Kidney (tissue), 14 donors: ENCODE results near the gene PSMC6. TPM values are rescaled to one million over a fixed set of nuclear protein-coding genes. Genes with fewer than 3 reads are reported as not detected.

Source experiments
- DNase-seq, 5 donors: peaks; one replicate each; pipeline ENCODE4 v3.0.0-alpha.2; 2013 to 2020
- FAIRE-seq: peaks from 2 replicates; lab custom pipeline; 2012; peaks lifted over from hg19 to GRCh38; lab: Jason Lieb, UNC
- H3K27ac ChIP-seq, 2 donors: one replicate each; pipeline ENCODE4 v1.7.0; 2013; ENCODE audit warnings: low read depth in 2 of 2, low read length in 2 of 2, inconsistent platforms in 1 of 2
- H3K27me3 ChIP-seq: one replicate; pipeline ENCODE4 v1.7.1; 2013; ENCODE audit warnings: low read length, inconsistent platforms; ENCODE audit not compliant: control insufficient read depth, insufficient read depth
- H3K36me3 ChIP-seq, 3 donors: one replicate each; pipeline versions ENCODE4 v1.7.0 to v1.7.1; 2013; ENCODE audit warnings: low read length in 3 of 3, control low read depth in 1 of 3, inconsistent platforms in 1 of 3; ENCODE audit not compliant: insufficient read depth in 3 of 3, control insufficient read depth in 2 of 3
- H3K4me1 ChIP-seq, 3 donors: one replicate each; pipeline versions ENCODE4 v1.7.0 to v1.7.1; 2013; ENCODE audit warnings: low read length in 3 of 3, inconsistent platforms in 1 of 3, low read depth in 1 of 3; ENCODE audit not compliant: control insufficient read depth in 2 of 3, insufficient read depth in 2 of 3
- H3K4me3 ChIP-seq, 3 donors: one replicate each; pipeline versions ENCODE4 v1.7.0 to v1.8.1; 2013; ENCODE audit warnings: low read length in 3 of 3, control low read depth in 1 of 3, inconsistent platforms in 1 of 3
- H3K9ac ChIP-seq, 3 donors: one replicate each; pipeline versions ENCODE4 v1.7.0 to v1.7.1; 2013; ENCODE audit warnings: low read length in 3 of 3, control low read depth in 1 of 3, inconsistent platforms in 1 of 3
- H3K9me3 ChIP-seq, 3 donors: one replicate each; pipeline versions ENCODE4 v1.7.0 to v1.7.1; 2013; ENCODE audit warnings: low read length in 3 of 3, control low read depth in 1 of 3, inconsistent platforms in 1 of 3; ENCODE audit not compliant: control insufficient read depth in 2 of 3, insufficient read depth in 1 of 3
- intact Hi-C: fragments of 100-400 bp; cut with DNase I; formaldehyde crosslinking; loops from one replicate; pipeline ENCODE4 v1.11.1; 2022
- polyA plus RNA-seq: library from polyadenylated mRNA; stranded (reverse); fragments of 350-450 nt; fragmentation: Illumina TruSeq; extraction: RNeasy Lipid Tissue Mini Kit (QIAGEN cat#74804); gene quantifications from one replicate; pipeline ENCODE4 v1.2.3, GENCODE V29; 2014; ENCODE audit warnings: low read depth, low replicate concordance; ENCODE audit not compliant: insufficient read depth
- total RNA-seq: library from RNA; stranded (reverse); fragmentation: NEBNext Ultra II Directional; extraction: Animal tissue kit (Norgen Biotek cat#: 25700); gene quantifications from one replicate; pipeline ENCODE4 v1.2.1, GENCODE V29; 2021
- TF ChIP-seq, protein P1 (sequence below): IDR thresholded peaks from 3 replicates; pipeline ENCODE4 v1.5.1; 2012; ENCODE audit warnings: mild to moderate bottlenecking, moderate library complexity, borderline replicate concordance; ENCODE audit not compliant: insufficient read depth; ENCODE audit errors: extremely low read depth
- donor health status: control.
- donor health status: control.
- donor health status: control.
- donor health status: control.
- donor health status: control.
- donor health status: DM: yes; HTN: yes; CAD: no.
- donor health status: Normal renal cell carcinoma (clear cell type).

Gene PSMC6
- total and polyA plus RNA-seq, 2 donors from 2014 or later: 66.3 to 81.4 TPM

DNA sequence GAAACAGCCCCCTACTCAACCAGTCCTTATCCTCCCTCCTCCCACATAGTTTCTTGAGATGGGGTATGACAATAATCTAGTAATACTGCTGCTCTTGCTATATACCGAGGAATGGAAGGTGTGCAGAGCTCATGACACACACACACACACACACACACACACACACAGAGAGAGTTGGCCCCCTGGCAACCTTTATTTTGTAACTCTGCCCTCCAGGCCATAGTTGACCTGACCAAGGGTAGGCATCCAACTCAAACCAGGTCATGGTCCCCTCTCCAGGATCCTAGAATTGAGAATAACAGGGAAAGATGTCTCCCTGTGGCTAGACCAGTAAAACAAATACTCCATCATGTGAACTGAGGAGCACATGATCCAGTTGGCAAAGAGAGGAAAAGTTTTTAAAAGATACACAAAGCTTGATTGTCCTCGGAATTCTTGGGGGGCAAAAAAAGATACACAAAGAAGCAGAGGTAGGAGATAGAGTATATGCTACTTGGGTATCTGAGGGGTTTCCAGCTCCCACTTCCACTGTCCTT is 22.9 kb upstream of the PSMC6 start:
- no peak for FAIRE-seq
- intact Hi-C loops: no loop called here

DNA sequence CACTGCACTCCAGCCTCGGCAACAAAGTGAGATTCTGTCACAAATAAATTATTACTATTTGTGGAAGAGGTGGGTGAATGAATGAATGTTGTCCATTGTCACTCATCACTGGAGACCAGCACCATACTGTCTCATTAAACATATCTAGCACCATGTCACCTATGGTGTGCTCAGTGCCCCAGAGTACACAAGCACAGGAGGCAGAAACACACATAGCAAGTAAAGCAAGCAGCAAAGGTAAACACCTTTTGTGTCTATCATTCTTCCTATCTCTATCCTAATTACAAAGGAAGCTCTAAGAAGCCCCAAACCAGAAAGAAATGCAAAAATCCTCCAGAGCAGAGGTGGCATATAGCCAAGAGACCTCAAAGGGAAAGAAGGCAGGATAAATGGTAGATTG is 20.8 kb upstream of the PSMC6 start:
- DNase-seq (no peak), FAIRE-seq (no peak)
- peaks cover 0 to under 1% (median 0%) of the 10 kb centered on the region in 3 donors for H3K36me3 ChIP-seq
- no peaks in the 10 kb centered on the region for H3K4me1 ChIP-seq
- no peak overlapping the region for H3K4me3 ChIP-seq
- H3K9ac ChIP-seq: no peak overlapping the region
- no peak overlapping the region for H3K27ac ChIP-seq
- TF ChIP-seq, protein P1, sequence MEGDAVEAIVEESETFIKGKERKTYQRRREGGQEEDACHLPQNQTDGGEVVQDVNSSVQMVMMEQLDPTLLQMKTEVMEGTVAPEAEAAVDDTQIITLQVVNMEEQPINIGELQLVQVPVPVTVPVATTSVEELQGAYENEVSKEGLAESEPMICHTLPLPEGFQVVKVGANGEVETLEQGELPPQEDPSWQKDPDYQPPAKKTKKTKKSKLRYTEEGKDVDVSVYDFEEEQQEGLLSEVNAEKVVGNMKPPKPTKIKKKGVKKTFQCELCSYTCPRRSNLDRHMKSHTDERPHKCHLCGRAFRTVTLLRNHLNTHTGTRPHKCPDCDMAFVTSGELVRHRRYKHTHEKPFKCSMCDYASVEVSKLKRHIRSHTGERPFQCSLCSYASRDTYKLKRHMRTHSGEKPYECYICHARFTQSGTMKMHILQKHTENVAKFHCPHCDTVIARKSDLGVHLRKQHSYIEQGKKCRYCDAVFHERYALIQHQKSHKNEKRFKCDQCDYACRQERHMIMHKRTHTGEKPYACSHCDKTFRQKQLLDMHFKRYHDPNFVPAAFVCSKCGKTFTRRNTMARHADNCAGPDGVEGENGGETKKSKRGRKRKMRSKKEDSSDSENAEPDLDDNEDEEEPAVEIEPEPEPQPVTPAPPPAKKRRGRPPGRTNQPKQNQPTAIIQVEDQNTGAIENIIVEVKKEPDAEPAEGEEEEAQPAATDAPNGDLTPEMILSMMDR: no peak
- H3K9me3 ChIP-seq: no peaks in the 10 kb centered on the region
- intact Hi-C loops: no loop called here
- no peaks in the 10 kb centered on the region for H3K27me3 ChIP-seq

More for the DNA sequence above, 22.9 kb upstream of the PSMC6 start:
- H3K4me1 ChIP-seq: no peaks in the 10 kb centered on the region
- no peak overlapping the region for H3K9ac ChIP-seq
- peaks cover 0 to 2% (median 0%) of the 10 kb centered on the region in 3 donors for H3K36me3 ChIP-seq
- H3K27ac ChIP-seq: no peak overlapping the region
- DNase-seq: no peak
- H3K9me3 ChIP-seq: no peaks in the 10 kb centered on the region
- no peaks in the 10 kb centered on the region for H3K27me3 ChIP-seq
- no peak overlapping the region for H3K4me3 ChIP-seq
- TF ChIP-seq, protein P1: no peak

DNA sequence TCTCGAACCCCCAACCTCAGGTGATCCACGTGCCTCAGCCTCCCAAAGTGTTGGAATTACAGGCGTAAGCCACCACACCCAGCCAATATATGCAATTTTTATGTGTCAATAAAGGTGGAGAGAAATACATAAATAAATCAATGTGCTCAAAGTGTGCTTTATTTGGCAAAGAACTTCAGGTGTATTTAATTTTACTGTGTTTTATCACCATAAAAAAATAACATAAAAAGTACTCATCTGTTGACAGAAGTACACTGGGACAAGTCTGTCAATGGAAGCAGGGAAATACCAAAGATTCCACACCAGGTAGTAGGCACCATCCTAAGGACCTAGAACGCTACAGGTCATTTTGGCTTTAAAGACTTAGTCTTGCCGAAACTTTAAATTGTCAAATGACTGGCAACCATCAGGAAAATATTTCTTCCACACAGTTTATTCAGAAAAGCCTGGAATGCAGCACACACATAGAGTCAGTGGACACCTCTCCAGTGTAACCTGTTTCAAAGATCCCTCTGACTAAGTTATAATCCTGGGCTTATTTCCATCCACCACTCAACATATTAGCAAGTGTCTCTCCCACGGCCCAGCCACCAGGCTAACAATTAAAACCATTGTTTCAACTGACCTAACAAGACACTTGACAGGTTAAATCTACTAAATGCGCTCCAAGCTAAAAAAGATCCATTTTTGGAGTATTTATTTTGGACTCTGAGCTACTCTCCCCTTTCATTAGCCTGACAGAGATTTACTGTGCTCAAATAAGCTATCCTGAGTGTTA is 15.8 kb upstream of the PSMC6 start:
- intact Hi-C loops: no loop called here
- H3K27me3 ChIP-seq: no peaks in the 10 kb centered on the region
- TF ChIP-seq, protein P1: no peak
- no peak for DNase-seq
- H3K9me3 ChIP-seq: no peaks in the 10 kb centered on the region
- H3K27ac ChIP-seq: no peak overlapping the region
- H3K36me3 ChIP-seq: no peaks in the 10 kb centered on the region
- no peak for FAIRE-seq
- no peak overlapping the region for H3K9ac ChIP-seq
- peaks cover 0 to 6% (median under 1%) of the 10 kb centered on the region in 3 donors for H3K4me1 ChIP-seq
- H3K4me3 ChIP-seq: no peak overlapping the region
